Hematopoietic multipotent progenitor cell (in vitro differentiated cells): Measurements from ENCODE around the gene HSD17B2. TPM values are rescaled to one million over a fixed set of nuclear protein-coding genes. Genes with fewer than 3 reads are reported as not detected.
A peak's percentile ranks its signal among the peaks of the same experiment; 100 is the strongest.

Experiments
- DNase-seq, 3 donors: peaks; one replicate each; pipeline ENCODE4 v3.0.0-alpha.2; 2011 to 2015; ENCODE audit warnings: low read depth in 2 of 3, low spot score in 2 of 3
- total RNA-seq: library from RNA; depleted of rRNA; stranded (reverse); fragments of >200 nt; gene quantifications from one replicate; pipeline ENCODE4 v1.2.3, GENCODE V29; 2012

The HSD17B2 gene
- total RNA-seq, 1 donor = under 0.01 TPM

GRCh38 chr16:82017911-82018568 is 17.0 kb upstream of the HSD17B2 start:
- no peak for DNase-seq

- no peak for DNase-seq
These were observed 15.5 kb upstream of the HSD17B2 start for GRCh38 chr16:82019535-82019934.

- DNase-seq = no peak
These were observed 15.0 kb upstream of the HSD17B2 start for GRCh38 chr16:82020051-82020450.

GRCh38 chr16:82023206-82023605 is 11.8 kb upstream of the HSD17B2 start:
- DNase-seq = no peak

- DNase-seq = no peak
These were observed 10.7 kb upstream of the HSD17B2 start for GRCh38 chr16:82024316-82024715.

GRCh38 chr16:82024883-82025282 is 10.2 kb upstream of the HSD17B2 start:
- DNase-seq = no peak

GRCh38 chr16:82027629-82028064 is 7.4 kb upstream of the HSD17B2 start:
- no peak for DNase-seq

- peak in 1 of 3 donors; percentile 59 for DNase-seq
These were observed 3.7 kb upstream of the HSD17B2 start for GRCh38 chr16:82031116-82032084.

- no peak for DNase-seq
These were observed 2.0 kb upstream of the HSD17B2 start for GRCh38 chr16:82033006-82033405.

- DNase-seq = no peak
These were observed 1.3 kb upstream of the HSD17B2 start for GRCh38 chr16:82033683-82034300.

- DNase-seq = no peak
These were observed 2.2 kb downstream of the HSD17B2 start for GRCh38 chr16:82037251-82037650.

- DNase-seq = no peak
These were observed 2.6 kb downstream of the HSD17B2 start for GRCh38 chr16:82037666-82038065.

- DNase-seq = no peak
These were observed 5.2 kb downstream of the HSD17B2 start for GRCh38 chr16:82040296-82040695.

GRCh38 chr16:82041542-82041941 is 6.5 kb downstream of the HSD17B2 start:
- no peak for DNase-seq

GRCh38 chr16:82042144-82042543 is 7.1 kb downstream of the HSD17B2 start:
- DNase-seq = no peak

GRCh38 chr16:82042846-82043245 is 7.8 kb downstream of the HSD17B2 start:
- no peak for DNase-seq

GRCh38 chr16:82043680-82044584 is 8.9 kb downstream of the HSD17B2 start:
- no peak for DNase-seq

- no peak for DNase-seq
These were observed 9.5 kb downstream of the HSD17B2 start for GRCh38 chr16:82044585-82044911.

GRCh38 chr16:82045465-82045864 is 10.4 kb downstream of the HSD17B2 start:
- no peak for DNase-seq

- DNase-seq = no peak
These were observed 11.5 kb downstream of the HSD17B2 start for GRCh38 chr16:82046541-82046940.
